Ishikawa (cell line): ENCODE measurements around the gene CSNK1G3.

Experiments used
- CREB1 ChIP-seq: IDR thresholded peaks from 2 replicates; pipeline ENCODE4 v1.6.1; 2012; ENCODE audit warnings: low read depth
- EGR1 ChIP-seq: IDR thresholded peaks from 2 replicates; pipeline ENCODE4 v1.6.1; 2012
- EP300 ChIP-seq: IDR thresholded peaks from 2 replicates; pipeline ENCODE4 v1.6.1; 2012; ENCODE audit warnings: borderline replicate concordance
- FOXM1 ChIP-seq: IDR thresholded peaks from 2 replicates; pipeline ENCODE4 v1.6.1; 2012; ENCODE audit warnings: low read depth, borderline replicate concordance
- MAX ChIP-seq: IDR thresholded peaks from 2 replicates; pipeline ENCODE4 v1.6.1; 2012
- NFIC ChIP-seq: IDR thresholded peaks from 2 replicates; pipeline ENCODE4 v1.6.1; 2012
- RAD21 ChIP-seq: IDR thresholded peaks from 2 replicates; pipeline ENCODE4 v1.6.1; 2012; ENCODE audit warnings: low read depth
- REST ChIP-seq: IDR thresholded peaks from 2 replicates; pipeline ENCODE4 v1.6.1; 2012; ENCODE audit warnings: low read depth, mild to moderate bottlenecking
- TAF1 ChIP-seq: IDR thresholded peaks from 2 replicates; pipeline ENCODE4 v1.6.1; 2012; ENCODE audit warnings: low read depth, mild to moderate bottlenecking
- TCF12 ChIP-seq: IDR thresholded peaks from 2 replicates; pipeline ENCODE4 v1.6.1; 2012; ENCODE audit warnings: low read depth
- TEAD4 ChIP-seq: IDR thresholded peaks from 2 replicates; pipeline ENCODE4 v1.6.1; 2012
- USF1 ChIP-seq: IDR thresholded peaks from 2 replicates; pipeline ENCODE4 v1.6.1; 2012
- YY1 ChIP-seq: IDR thresholded peaks from 2 replicates; pipeline ENCODE4 v1.6.1; 2012; ENCODE audit warnings: low read depth
- ZBTB7A ChIP-seq: IDR thresholded peaks from 2 replicates; pipeline ENCODE4 v1.6.1; 2012; ENCODE audit warnings: low read depth

The CSNK1G3 gene

GRCh38 chr5:123578390-123578789, 66.4 kb downstream of the CSNK1G3 start:
- TF ChIP-seq FOXM1 = no peak
- no peak for TF ChIP-seq EGR1
- TF ChIP-seq USF1 = no peak
- TF ChIP-seq TCF12 = no peak

- TF ChIP-seq MAX (no peak), NFIC (no peak), ZBTB7A (no peak), REST (no peak), TEAD4 (no peak), EP300 (no peak), USF1 (no peak)
Measured at GRCh38 chr5:123579410-123579809, 67.4 kb downstream of the CSNK1G3 start.

- TF ChIP-seq CREB1 (no peak), TEAD4 (no peak), REST (no peak), ZBTB7A (no peak), FOXM1 (no peak), USF1 (no peak), RAD21 (no peak), MAX (no peak)
Measured at GRCh38 chr5:123582550-123583285, 70.7 kb downstream of the CSNK1G3 start.

- no peak for TF ChIP-seq CREB1
- no peak for TF ChIP-seq EGR1
- TF ChIP-seq TEAD4 = no peak
- no peak for TF ChIP-seq RAD21
- TF ChIP-seq TCF12 = no peak
- TF ChIP-seq ZBTB7A = no peak
- no peak for TF ChIP-seq MAX
- TF ChIP-seq EP300 = no peak
- TF ChIP-seq FOXM1 = no peak
- TF ChIP-seq USF1 = no peak
- no peak for TF ChIP-seq YY1
- TF ChIP-seq TAF1 = no peak
- no peak for TF ChIP-seq REST
- TF ChIP-seq NFIC = no peak
Measured at GRCh38 chr5:123585871-123586270, 73.9 kb downstream of the CSNK1G3 start.
